ENCODE data around the gene SEPTIN5. TPM values are rescaled to one million over a fixed set of nuclear protein-coding genes. Genes with fewer than 3 reads are reported as not detected.
"Not testable (repeated sequence)": the region's sequence is repeated elsewhere in the genome, so short reads cannot be mapped to it uniquely, and the experiment has no call there.

SEPTIN5 gene
- polyA plus RNA-seq, 5 donors = 51.6 to 77.5 (median 64.8) TPM

- no peak for DNase-seq
These were observed 34.7 kb upstream of the SEPTIN5 start for GRCh38 chr22:19679522-19680101.

GRCh38 chr22:19680287-19680881 is 33.9 kb upstream of the SEPTIN5 start:
- no peak for DNase-seq

- no peak for DNase-seq
These were observed 33.1 kb upstream of the SEPTIN5 start for GRCh38 chr22:19680911-19681862.

GRCh38 chr22:19681863-19682245 is 32.4 kb upstream of the SEPTIN5 start:
- DNase-seq = no peak

GRCh38 chr22:19686946-19687345 is 27.4 kb upstream of the SEPTIN5 start:
- no peak for DNase-seq

GRCh38 chr22:19687561-19688300 is 26.6 kb upstream of the SEPTIN5 start:
- no peak for DNase-seq

GRCh38 chr22:19688301-19689290 is 25.7 kb upstream of the SEPTIN5 start:
- no peak for DNase-seq

- no peak for DNase-seq
These were observed 24.9 kb upstream of the SEPTIN5 start for GRCh38 chr22:19689408-19689807.

- DNase-seq = no peak
These were observed 23.1 kb upstream of the SEPTIN5 start for GRCh38 chr22:19691007-19691720.

GRCh38 chr22:19691721-19692341 is 22.5 kb upstream of the SEPTIN5 start:
- DNase-seq = no peak

- DNase-seq = no peak
These were observed 20.7 kb upstream of the SEPTIN5 start for GRCh38 chr22:19693581-19693980.

GRCh38 chr22:19693981-19694670 is 20.2 kb upstream of the SEPTIN5 start:
- DNase-seq = no peak

GRCh38 chr22:19694696-19695095 is 19.6 kb upstream of the SEPTIN5 start:
- no peak for DNase-seq

GRCh38 chr22:19696504-19697276 is 17.6 kb upstream of the SEPTIN5 start:
- no peak for DNase-seq

GRCh38 chr22:19697871-19698270 is 16.4 kb upstream of the SEPTIN5 start:
- DNase-seq = not testable (repeated sequence)

GRCh38 chr22:19700790-19701419 is 13.4 kb upstream of the SEPTIN5 start:
- DNase-seq = no peak

- DNase-seq = no peak
These were observed 12.7 kb upstream of the SEPTIN5 start for GRCh38 chr22:19701420-19702145.
